HEK293 (cell line): ENCODE results near the gene EGR2.

Experiments used
- CTCF ChIA-PET: fragments of 350-600 bp; formaldehyde crosslinking; extraction: SDS; loops from one replicate; lab custom pipeline; 2021; ENCODE audit warnings: antibody characterized with exemption; lab: Yijun Ruan, JAX
- POLR2A ChIA-PET: fragments of 300-600 bp; formaldehyde crosslinking; extraction: SDS; loops from one replicate; lab custom pipeline; 2020; ENCODE audit warnings: antibody characterized with exemption, inconsistent platforms; lab: Yijun Ruan, JAX
- H3K27ac ChIP-seq: fragments of 200-500 bp; sonication (Bioruptor generic); 2 replicates; pipeline ENCODE4 v1.5.1; 2014; ENCODE audit warnings: low read depth, low read length, control low read depth, inconsistent platforms; ENCODE audit errors: extremely low read depth
- H3K36me3 ChIP-seq, 2 experiments: fragments of 200-500 bp in 1 of 2; sonication (Bioruptor generic) in 1 of 2; 1 replicate in 1 of 2; 2 replicates in 1 of 2; pipeline ENCODE4 v1.5.1; 2014 to 2017; ENCODE audit warnings: inconsistent platforms in 2 of 2, low read length in 2 of 2; ENCODE audit not compliant: control insufficient read depth in 2 of 2, insufficient read depth in 1 of 2
- H3K4me1 ChIP-seq: fragments of 200-500 bp; sonication (Bioruptor generic); 2 replicates; pipeline ENCODE4 v1.5.1; 2014; ENCODE audit warnings: mild to moderate bottlenecking, low read length, inconsistent platforms; ENCODE audit not compliant: control insufficient read depth, insufficient read depth
- H3K4me3 ChIP-seq: 2 replicates; pipeline ENCODE4 v1.5.1; 2011; ENCODE audit warnings: low read depth, mild to moderate bottlenecking, control low read depth, low read length, moderate library complexity
- H3K9me3 ChIP-seq: fragments of 200-500 bp; sonication (Bioruptor generic); 2 replicates; pipeline ENCODE4 v1.5.1; 2014; ENCODE audit warnings: low read depth, low read length, inconsistent platforms; ENCODE audit not compliant: control insufficient read depth, insufficient read depth
- GFI1B ChIP-seq: fragments of 450-650 bp; formaldehyde crosslinking; IDR thresholded peaks from 2 replicates; pipeline ENCODE4 v1.5.1; 2016; ENCODE audit warnings: missing biosample characterization, missing genetic modification characterization
- GLI4 ChIP-seq: fragments of 450-650 bp; formaldehyde crosslinking; IDR thresholded peaks from 2 replicates; pipeline ENCODE4 v1.5.1; 2016; ENCODE audit warnings: missing biosample characterization, missing genetic modification characterization
- PRDM10 ChIP-seq: fragments of 450-650 bp; formaldehyde crosslinking; IDR thresholded peaks from 2 replicates; pipeline ENCODE4 v1.5.1; 2016; ENCODE audit warnings: missing biosample characterization, missing genetic modification characterization
- SCRT1 ChIP-seq: fragments of 450-650 bp; formaldehyde crosslinking; IDR thresholded peaks from 2 replicates; pipeline ENCODE4 v1.5.1; 2016; ENCODE audit warnings: missing biosample characterization, missing genetic modification characterization, borderline replicate concordance
- ZBTB44 ChIP-seq: fragments of 450-650 bp; IDR thresholded peaks from 2 replicates; pipeline ENCODE4 v1.5.1; 2018; ENCODE audit warnings: missing biosample characterization, mild to moderate bottlenecking, missing genetic modification characterization
- ZNF202 ChIP-seq: fragments of 450-650 bp; formaldehyde crosslinking; IDR thresholded peaks from 2 replicates; pipeline ENCODE4 v1.5.1; 2016; ENCODE audit warnings: missing biosample characterization, missing genetic modification characterization, borderline replicate concordance
- ZNF280C ChIP-seq: fragments of 450-650 bp; formaldehyde crosslinking; IDR thresholded peaks from 2 replicates; pipeline ENCODE4 v1.5.1; 2016; ENCODE audit warnings: missing biosample characterization, missing genetic modification characterization
- ZNF341 ChIP-seq: fragments of 450-650 bp; formaldehyde crosslinking; IDR thresholded peaks from 2 replicates; pipeline ENCODE4; 2016; ENCODE audit warnings: low read depth, missing biosample characterization, missing genetic modification characterization
- ZNF398 ChIP-seq: fragments of 450-650 bp; formaldehyde crosslinking; IDR thresholded peaks from 2 replicates; pipeline ENCODE4 v1.5.1; 2017; ENCODE audit warnings: missing biosample characterization, missing genetic modification characterization
- ZNF514 ChIP-seq: fragments of 450-650 bp; formaldehyde crosslinking; IDR thresholded peaks from 2 replicates; pipeline ENCODE4 v1.5.1; 2016; ENCODE audit warnings: missing biosample characterization, missing genetic modification characterization
- ZNF610 ChIP-seq: fragments of 450-650 bp; formaldehyde crosslinking; IDR thresholded peaks from 2 replicates; pipeline ENCODE4 v1.5.1; 2016; ENCODE audit warnings: missing biosample characterization, missing genetic modification characterization, borderline replicate concordance
- ZNF704 ChIP-seq: fragments of 450-650 bp; formaldehyde crosslinking; IDR thresholded peaks from 2 replicates; pipeline ENCODE4 v1.5.1; 2016; ENCODE audit warnings: missing biosample characterization, missing genetic modification characterization
- ZNF830 ChIP-seq: fragments of 450-650 bp; IDR thresholded peaks from 2 replicates; pipeline ENCODE4 v1.5.0; 2018; ENCODE audit warnings: missing biosample characterization, missing genetic modification characterization, low read depth, mild to moderate bottlenecking, moderate library complexity

Gene EGR2

GRCh38 chr10:62819141-62819920, 3.2 kb upstream of the EGR2 start:
- no peaks in the 10 kb centered on the region; the same call in 1 of the 2 replicates for H3K4me1 ChIP-seq
- no peak overlapping the region for H3K4me3 ChIP-seq
- H3K36me3 ChIP-seq: no peaks in the 10 kb centered on the region
- no peak for TF ChIP-seq ZNF610 (tag by site-specific recombination)
- TF ChIP-seq GFI1B (tag by site-specific recombination): no peak
- no peak for TF ChIP-seq ZNF398
- no peak for TF ChIP-seq ZNF280C
- no peak for TF ChIP-seq ZNF202
- no peak for TF ChIP-seq ZBTB44 (tag by site-specific recombination)
- 0 out of 2 replicates have a peak, but pooled peaks have one; percentile 19 for TF ChIP-seq PRDM10 (tag by site-specific recombination)
- no peak for TF ChIP-seq ZNF704 (tag by site-specific recombination)
- TF ChIP-seq ZNF341 (tag by site-specific recombination): peak; percentile 52
- no peak for TF ChIP-seq SCRT1
- TF ChIP-seq ZNF514: no peak
- no peak for TF ChIP-seq ZNF830
- TF ChIP-seq GLI4 (tag by site-specific recombination): no peak
- TF ChIP-seq, all 188 proteins: peak for 2
- ChIA-PET POLR2A (no interaction called here), CTCF (interaction anchor here (0.7 to 4.1 kb wide), 6 partner anchors 32 to 337 kb away, joined by 3 to 25 read pairs (median 3); no protein-coding TSS in a partner anchor)
- Histone ChIP-seq H3K27ac (no peak overlapping the region), H3K9me3 (no peaks in the 10 kb centered on the region)
